GM21360 (cell line): Measurements from ENCODE around the gene CLEC4A.
A peak's percentile ranks its signal among the peaks of the same experiment; 100 is the strongest.
"Not testable (repeated sequence)": the region's sequence is repeated elsewhere in the genome, so short reads cannot be mapped to it uniquely, and the experiment has no call there.

Experiments
- ATAC-seq: cut with Tn5 transposase; IDR thresholded peaks from one replicate; pipeline ENCODE4 v1.9.1; 2021; ENCODE audit warnings: mild to moderate bottlenecking, moderate library complexity; ENCODE audit not compliant: unreplicated experiment

Gene CLEC4A

GRCh38 chr12:8123124-8123912 lies at the start of gene CLEC4A:
TSS of gene CLEC4A (plus strand) at chr12:8123617. CDS start at chr12:8123879, 262 bp downstream.
- no peak for ATAC-seq

DNA sequence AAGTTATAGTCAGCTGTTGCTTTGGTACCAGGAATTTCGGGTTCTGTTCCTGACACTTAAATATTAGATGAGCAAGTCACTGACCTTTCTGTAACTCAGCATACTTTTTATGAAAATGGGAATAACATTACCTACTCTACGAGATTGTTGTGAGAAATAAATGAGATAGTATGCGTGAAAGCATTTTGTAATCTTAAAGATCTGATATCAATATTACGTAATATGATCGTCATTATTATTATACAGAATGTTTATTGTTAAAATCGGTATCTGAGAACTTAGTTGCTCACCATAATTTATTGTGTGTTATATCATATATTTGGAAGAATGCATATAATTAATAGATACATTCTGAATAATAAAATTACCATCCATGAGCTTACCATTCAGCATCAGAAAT lies 47.5 kb upstream of the CLEC4A start:
- no peak for ATAC-seq

DNA sequence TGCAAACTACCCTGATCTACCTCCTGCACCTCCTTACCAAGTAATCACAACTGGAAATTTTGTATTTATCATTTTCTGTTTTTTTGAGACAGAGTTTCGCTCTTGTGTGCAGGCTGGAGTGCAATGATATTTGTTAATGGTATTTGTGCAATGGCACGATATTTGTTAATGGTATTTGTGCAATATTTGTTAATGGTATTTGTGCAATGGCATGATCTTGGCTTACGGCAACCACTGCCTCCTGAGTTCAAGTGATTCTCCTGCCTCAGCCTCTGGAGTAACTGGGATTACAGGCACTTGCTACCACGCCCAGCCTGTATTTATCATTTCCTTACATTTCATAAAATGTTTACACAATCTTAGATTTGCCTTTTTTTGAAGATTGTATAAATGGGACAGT lies 47.1 kb upstream of the CLEC4A start:
- ATAC-seq = no peak

- no peak for ATAC-seq
These were observed 46.2 kb upstream of the CLEC4A start for GRCh38 chr12:8077207-8077606.

DNA sequence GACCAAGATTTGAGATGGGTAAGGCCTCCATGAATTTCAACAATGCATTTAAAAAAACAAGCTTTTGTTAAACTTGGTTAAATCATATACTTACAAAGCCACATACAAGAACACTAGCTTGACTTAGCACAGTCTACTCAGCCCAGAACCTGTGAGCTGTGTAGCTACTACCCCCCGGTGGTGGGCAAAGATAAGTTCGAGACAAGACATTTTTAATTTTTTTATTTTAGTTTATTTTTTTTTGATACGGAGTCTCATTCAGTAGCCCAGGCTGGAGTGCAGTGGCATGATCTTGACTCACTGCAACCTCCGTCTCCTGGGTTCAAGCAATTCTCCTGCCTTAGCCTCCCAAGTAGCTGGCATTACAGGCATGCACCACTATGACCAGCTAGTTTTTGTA lies 45.0 kb upstream of the CLEC4A start:
- no peak for ATAC-seq

DNA sequence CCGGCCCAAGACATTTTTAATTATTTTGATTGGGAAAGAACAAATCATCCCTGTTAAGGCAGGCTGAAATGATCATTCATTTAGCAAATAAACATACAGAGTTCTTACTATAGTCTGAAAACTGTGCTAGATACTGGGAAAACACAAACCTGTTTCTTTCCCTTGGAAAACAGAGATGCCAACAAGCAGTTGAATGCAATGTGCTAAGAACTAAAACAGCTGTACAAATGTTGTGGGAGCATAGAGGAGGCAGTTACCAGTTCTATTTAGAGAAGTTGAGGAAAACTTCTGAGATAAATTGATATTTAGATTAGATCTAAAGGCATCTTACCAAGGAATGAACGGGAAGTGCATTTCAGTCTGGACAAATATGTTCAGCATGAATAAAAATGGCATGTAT lies 44.5 kb upstream of the CLEC4A start:
- ATAC-seq = no peak

DNA sequence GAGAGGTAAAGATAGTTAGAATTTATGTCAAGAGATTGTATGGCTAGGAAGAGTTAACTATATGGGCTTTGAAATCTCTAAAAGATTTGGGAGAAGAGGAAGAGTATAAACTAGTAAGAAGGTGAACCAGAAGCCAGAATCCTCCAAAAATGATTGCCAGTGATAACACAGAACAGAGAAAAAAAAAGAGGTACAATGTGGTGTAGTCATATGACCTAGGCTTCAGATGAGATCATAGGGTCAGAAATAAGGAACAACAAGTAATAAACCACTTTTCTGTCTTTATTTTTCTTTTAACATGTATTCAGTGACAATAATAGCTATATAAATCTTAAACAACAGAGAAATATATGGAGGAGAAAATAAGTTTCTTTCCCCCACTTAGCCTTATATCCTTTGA lies 43.3 kb upstream of the CLEC4A start:
- no peak for ATAC-seq

- no peak for ATAC-seq
These were observed 42.0 kb upstream of the CLEC4A start for GRCh38 chr12:8081251-8081920.

- ATAC-seq = no peak
These were observed 40.7 kb upstream of the CLEC4A start for GRCh38 chr12:8082808-8083100.

DNA sequence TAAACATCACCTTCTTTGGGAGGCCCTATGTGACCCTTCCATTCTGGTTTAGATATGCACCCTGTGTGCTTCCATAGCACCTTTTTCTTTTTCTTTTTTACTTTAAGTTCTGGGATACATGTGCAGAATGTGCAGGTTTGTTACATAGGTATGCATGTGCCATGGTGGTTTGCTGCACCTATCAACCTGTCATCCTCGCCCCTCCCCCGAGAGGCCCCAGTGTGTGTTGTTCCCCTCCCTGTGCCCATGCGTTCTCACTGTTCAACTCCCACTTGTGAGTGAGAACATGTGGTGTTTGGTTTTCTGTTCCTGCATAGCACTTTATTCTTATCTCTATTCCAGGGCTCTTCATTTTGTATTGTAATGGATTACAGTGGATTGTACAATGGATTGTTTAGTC lies 39.1 kb upstream of the CLEC4A start:
- ATAC-seq = not testable (repeated sequence)

- ATAC-seq = no peak
These were observed 35.8 kb upstream of the CLEC4A start for GRCh38 chr12:8087666-8088065.

DNA sequence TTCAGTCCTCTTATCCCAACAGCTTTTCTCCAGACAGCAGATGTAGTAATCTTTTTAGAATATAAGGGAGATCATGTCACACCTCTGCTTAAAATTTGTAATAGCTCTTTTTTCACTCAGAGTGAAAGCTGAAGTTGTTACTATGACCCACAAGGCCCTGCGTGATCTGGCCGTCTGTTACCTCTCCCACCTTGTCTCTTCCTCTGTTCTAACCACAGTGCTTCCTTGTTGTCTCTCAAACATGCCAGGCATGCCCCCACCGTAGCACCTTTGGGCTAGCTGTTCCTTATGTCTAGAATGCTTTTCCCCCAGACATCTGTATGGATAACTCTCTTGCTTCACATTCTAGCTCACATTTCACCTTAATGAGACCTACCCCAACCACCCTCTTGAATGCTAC lies 34.8 kb upstream of the CLEC4A start:
- ATAC-seq = peak; percentile 62

DNA sequence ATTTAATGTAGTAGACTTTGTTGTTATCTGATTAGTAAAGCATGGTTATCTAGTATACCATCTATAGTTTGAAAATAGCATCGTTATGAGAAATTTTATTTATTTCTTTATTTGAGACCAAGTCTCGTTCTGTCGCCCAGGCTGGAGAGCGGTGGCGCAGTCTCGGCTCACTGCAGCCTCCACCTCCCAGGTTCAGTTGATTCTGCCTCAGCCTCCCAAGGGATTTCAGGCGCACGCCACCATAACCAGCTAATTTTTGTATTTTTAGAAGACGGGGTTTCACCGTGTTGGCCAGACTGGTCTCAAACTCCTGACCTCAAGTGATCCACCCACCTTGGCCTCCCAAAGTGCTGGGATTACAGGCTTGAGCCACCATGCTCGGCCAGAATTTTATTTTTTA lies 34.1 kb upstream of the CLEC4A start:
- not testable (repeated sequence) for ATAC-seq

DNA sequence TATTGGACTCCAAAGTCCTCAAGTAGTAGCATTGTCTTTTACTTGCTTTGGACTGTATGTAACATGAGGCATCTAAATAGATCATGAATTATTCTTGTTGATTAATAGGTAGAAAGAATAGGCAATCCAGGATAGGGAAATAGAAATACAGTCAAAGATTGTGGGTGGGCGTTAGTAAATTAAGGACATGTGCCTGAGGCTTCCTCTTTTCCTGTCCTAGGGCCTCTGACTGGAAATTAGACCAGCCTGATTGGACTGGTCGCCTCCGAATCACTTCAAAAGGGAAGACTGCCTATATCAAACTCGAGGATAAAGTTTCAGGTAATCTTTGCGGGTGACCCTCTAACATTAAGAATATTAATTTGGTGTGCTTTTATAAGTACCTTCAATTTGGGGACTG lies 33.7 kb upstream of the CLEC4A start:
- ATAC-seq = no peak

DNA sequence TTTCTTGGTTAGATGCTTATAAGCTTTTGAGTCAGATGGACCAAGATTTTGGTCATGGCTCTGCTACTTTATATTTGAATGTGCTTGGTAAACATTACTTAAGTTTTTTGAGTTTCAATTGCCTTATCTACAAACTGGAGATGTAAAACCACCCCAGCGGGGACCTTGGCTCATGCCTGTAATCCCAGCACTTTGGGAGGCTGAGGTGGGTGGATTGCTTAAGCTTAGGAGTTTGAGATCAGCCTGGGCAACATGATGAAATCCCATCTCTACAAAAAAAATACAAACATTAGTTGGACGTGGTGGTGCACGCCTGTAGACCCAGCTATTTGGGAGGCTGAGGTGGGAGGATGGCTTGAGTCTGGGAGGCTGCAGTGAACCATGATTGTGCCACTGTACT lies 30.1 kb upstream of the CLEC4A start:
- no peak for ATAC-seq

DNA sequence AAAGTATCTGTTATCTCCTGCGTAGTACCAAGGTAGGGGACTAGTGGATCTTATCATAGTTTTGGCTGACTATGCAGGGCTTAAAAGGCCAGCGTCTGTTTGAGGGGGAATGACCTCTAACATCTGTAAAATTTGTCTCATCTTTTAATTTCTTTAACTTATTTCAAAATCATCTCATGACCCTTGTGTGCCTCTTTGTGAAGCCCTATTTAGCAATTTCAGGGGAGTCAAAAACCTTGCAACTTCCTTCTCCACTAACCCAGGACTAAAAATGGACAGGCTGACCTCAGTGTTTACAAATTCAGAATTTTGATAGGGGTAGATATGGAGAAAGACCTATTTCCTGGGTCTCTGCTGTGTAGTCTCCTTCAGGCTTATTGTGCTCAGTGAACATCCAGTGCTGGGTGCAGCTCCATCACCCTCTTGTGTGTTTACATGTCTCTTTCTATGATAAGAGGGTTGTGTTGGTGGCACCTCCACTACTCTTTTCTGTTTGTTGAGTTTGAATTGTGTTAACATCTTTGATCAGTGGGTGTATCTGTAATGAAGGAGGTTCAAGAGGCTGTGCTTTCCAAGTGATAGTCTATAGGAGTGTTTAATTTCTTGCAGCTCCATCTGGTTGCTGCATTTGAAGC lies 27.0 kb upstream of the CLEC4A start:
- no peak for ATAC-seq

DNA sequence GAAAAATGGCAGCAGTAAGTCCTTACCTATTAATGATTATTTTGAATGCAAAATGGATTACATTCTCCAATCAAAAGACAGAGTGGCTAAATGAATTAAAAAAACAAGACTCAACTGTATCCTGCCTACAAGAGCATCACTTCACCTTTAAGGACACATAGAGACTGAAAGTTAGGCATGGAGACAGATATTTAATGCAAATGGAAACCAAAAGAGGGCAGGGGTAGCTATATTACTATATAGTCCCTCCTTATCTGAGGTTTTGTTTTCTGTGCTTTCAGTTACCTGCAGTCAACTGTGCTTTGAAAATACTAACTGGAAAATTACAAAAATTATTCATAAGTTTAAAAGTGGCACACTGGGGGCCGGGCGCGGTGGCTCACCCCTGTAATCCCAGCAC lies 24.2 kb upstream of the CLEC4A start:
- no peak for ATAC-seq

- no peak for ATAC-seq
These were observed 14.5 kb upstream of the CLEC4A start for GRCh38 chr12:8108808-8109398.

DNA sequence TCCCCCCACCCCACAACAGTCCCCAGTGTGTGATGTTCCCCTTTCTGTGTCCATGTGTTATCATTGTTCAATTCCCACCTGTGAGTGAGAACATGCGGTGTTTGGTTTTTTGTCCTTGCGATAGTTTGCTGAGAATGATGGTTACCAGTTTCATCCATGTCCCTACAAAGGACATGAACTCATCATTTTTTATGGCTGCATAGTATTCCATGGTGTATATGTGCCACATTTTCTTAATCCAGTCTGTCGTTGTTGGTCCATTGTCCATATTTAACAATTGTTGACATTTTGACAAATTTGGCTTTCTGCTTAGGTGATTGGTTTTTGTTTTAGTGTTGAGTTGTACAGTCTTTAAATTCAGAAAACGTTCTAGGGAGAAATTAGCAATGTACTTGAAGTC lies 10.3 kb upstream of the CLEC4A start:
- ATAC-seq = not testable (repeated sequence)

GRCh38 chr12:8120072-8120713 lies 3.2 kb upstream of the CLEC4A start:
- ATAC-seq = no peak

- ATAC-seq = no peak
These were observed 3.7 kb downstream of the CLEC4A start for GRCh38 chr12:8127138-8127537.
